Gastroesophageal sphincter (tissue), 4 donors: Measurements from ENCODE around the gene SUCLG2. TPM values are rescaled to one million over a fixed set of nuclear protein-coding genes. Genes with fewer than 3 reads are reported as not detected.

Source experiments
- ATAC-seq: fragments of 150-250 bp; one replicate; pipeline ENCODE4 v1.9.1; 2016; ENCODE audit warnings: mild to moderate bottlenecking, moderate library complexity
- H3K27ac ChIP-seq, 4 donors: fragments of 200-600 bp; sonication (generic) in 3 of 4; 1 replicate in 3 of 4; 2 replicates in 1 of 4; pipeline ENCODE4 v1.5.1; 2016 to 2019
- H3K27me3 ChIP-seq: fragments of 200-600 bp; sonication (generic); one replicate; pipeline ENCODE4 v1.5.1; 2019
- H3K36me3 ChIP-seq, 2 donors: fragments of 200-600 bp; sonication (generic); one replicate each; pipeline ENCODE4 v1.5.1; 2019; ENCODE audit warnings: control low read depth in 1 of 2
- H3K4me1 ChIP-seq, 3 donors: fragments of 200-600 bp; sonication (generic); 1 replicate in 2 of 3; 2 replicates in 1 of 3; pipeline ENCODE4 v1.5.1; 2016 to 2019; ENCODE audit warnings: control low read depth in 2 of 3
- H3K4me3 ChIP-seq, 2 donors: fragments of 200-600 bp; sonication (generic); one replicate each; pipeline ENCODE4 v1.5.1; 2019; ENCODE audit warnings: mild to moderate bottlenecking in 1 of 2, moderate library complexity in 1 of 2
- H3K9me3 ChIP-seq, 3 donors: fragments of 200-600 bp; sonication (generic); one replicate each; pipeline ENCODE4 v1.5.1; 2017 to 2019; ENCODE audit warnings: control low read depth in 2 of 3
- EP300 ChIP-seq: sonication (generic); formaldehyde crosslinking; IDR thresholded peaks from one replicate; pipeline ENCODE4 v1.6.1; 2017; ENCODE audit warnings: antibody characterized with exemption, mild to moderate bottlenecking
- POLR2A ChIP-seq, 2 donors: fragments of 450-650 bp; IDR thresholded peaks; one replicate each; pipeline ENCODE4 v1.6.1; 2017; ENCODE audit warnings: antibody characterized with exemption in 2 of 2, mild to moderate bottlenecking in 2 of 2, moderate library complexity in 1 of 2
- POLR2AphosphoS5 ChIP-seq: sonication (generic); formaldehyde crosslinking; IDR thresholded peaks from one replicate; pipeline ENCODE4 v1.6.1; 2017; ENCODE audit warnings: antibody characterized with exemption
- WGBS, 2 donors: methylation state at CpG; one replicate each; pipeline ENCODE4 v1.1.5; 2018; ENCODE audit warnings: low coverage in 1 of 2; 5-methylcytosine and 5-hydroxymethylcytosine counted together
- total RNA-seq, 4 donors: library from RNA; depleted of rRNA; stranded (reverse); fragments of >200 nt; gene quantifications; one replicate each; pipeline ENCODE4 v1.1.0, GENCODE V29; 2016
- TF ChIP-seq, protein P1 (sequence below), 4 experiments: fragments of 200-600 bp in 2 of 4; fragments of 450-650 bp in 2 of 4; sonication (generic) in 1 of 4; IDR thresholded peaks; one replicate each; pipeline ENCODE4 v1.5.1; 2017 to 2019; ENCODE audit warnings: antibody characterized with exemption in 4 of 4, mild to moderate bottlenecking in 2 of 4, moderate library complexity in 2 of 4

The SUCLG2 gene
- total RNA-seq, 4 donors from 2014 or later = 53.3 to 79.4 (median 69.8) TPM

GRCh38 chr3:67489816-67490215 lies 164.6 kb downstream of the SUCLG2 start:
- Histone ChIP-seq H3K4me3 (no peak overlapping the region), H3K4me1 (peaks cover 0 to 33% (median 0%) of the 10 kb centered on the region in 3 donors), H3K9me3 (no peaks in the 10 kb centered on the region), H3K27ac (peak overlapping the region in 2 of 4 donors; percentile 23 to 49), H3K36me3 (peaks cover 0 to 17% of the 10 kb centered on the region in 2 donors), H3K27me3 (no peaks in the 10 kb centered on the region)
- no peak for TF ChIP-seq EP300
- no peak for TF ChIP-seq POLR2AphosphoS5
- TF ChIP-seq, protein P1, sequence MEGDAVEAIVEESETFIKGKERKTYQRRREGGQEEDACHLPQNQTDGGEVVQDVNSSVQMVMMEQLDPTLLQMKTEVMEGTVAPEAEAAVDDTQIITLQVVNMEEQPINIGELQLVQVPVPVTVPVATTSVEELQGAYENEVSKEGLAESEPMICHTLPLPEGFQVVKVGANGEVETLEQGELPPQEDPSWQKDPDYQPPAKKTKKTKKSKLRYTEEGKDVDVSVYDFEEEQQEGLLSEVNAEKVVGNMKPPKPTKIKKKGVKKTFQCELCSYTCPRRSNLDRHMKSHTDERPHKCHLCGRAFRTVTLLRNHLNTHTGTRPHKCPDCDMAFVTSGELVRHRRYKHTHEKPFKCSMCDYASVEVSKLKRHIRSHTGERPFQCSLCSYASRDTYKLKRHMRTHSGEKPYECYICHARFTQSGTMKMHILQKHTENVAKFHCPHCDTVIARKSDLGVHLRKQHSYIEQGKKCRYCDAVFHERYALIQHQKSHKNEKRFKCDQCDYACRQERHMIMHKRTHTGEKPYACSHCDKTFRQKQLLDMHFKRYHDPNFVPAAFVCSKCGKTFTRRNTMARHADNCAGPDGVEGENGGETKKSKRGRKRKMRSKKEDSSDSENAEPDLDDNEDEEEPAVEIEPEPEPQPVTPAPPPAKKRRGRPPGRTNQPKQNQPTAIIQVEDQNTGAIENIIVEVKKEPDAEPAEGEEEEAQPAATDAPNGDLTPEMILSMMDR (IDR thresholded peaks at IDR 0.05) = no peak
- no peak for TF ChIP-seq POLR2A (IDR thresholded peaks at IDR 0.05)
- WGBS, 2 donors = 30 to 31% methylated on average over 4 of the region's 4 CpGs
- no peak for ATAC-seq

DNA sequence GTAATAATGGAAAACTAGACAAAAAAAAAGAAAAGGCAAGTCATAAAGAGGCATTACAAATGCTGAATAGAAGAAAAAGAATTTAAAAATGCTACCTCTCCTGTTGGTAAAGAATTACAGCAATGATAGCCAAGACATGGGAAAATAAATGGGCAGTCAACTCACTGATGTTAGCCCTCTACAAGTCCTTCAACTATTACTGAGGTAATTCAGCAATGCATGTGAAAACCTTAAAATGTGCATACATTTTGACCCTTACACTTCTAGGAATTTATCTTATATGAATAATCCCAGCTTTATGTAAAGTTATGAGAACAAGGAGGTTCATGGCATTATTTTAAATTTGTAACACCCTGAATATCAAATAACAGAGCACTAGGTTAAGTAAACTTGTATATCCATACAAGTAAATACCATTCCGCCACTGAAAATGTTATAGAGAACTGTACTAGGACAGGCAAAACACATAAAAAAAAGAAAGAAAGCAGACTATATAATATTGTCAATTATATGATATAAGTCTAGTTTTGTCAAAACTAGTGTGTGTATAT lies 166.8 kb downstream of the SUCLG2 start:
- H3K27me3 ChIP-seq = no peaks in the 10 kb centered on the region
- no peak overlapping the region for H3K27ac ChIP-seq
- no peak overlapping the region for H3K4me3 ChIP-seq
- peaks cover 0 to 33% (median 0%) of the 10 kb centered on the region in 3 donors for H3K4me1 ChIP-seq
- peaks cover 0 to 3% of the 10 kb centered on the region in 2 donors for H3K36me3 ChIP-seq
- TF ChIP-seq POLR2A (IDR thresholded peaks at IDR 0.05) (no peak), EP300 (no peak), POLR2AphosphoS5 (no peak)
- TF ChIP-seq, protein P1 (IDR thresholded peaks at IDR 0.05) = no peak
- no peaks in the 10 kb centered on the region for H3K9me3 ChIP-seq
- no peak for ATAC-seq
- 90 to 96% methylated on average over 1 of the region's 1 CpG for WGBS, 2 donors

- Histone ChIP-seq H3K9me3 (no peaks in the 10 kb centered on the region), H3K4me1 (peaks cover 0 to 33% (median 0%) of the 10 kb centered on the region in 3 donors), H3K36me3 (peaks cover 0 to 3% of the 10 kb centered on the region in 2 donors), H3K27ac (no peak overlapping the region), H3K4me3 (no peak overlapping the region), H3K27me3 (no peaks in the 10 kb centered on the region)
- no peak for ATAC-seq
- TF ChIP-seq EP300 (no peak), POLR2AphosphoS5 (no peak), POLR2A (IDR thresholded peaks at IDR 0.05) (no peak)
- TF ChIP-seq, protein P1 (IDR thresholded peaks at IDR 0.05) = no peak
- 0 to 6% methylated on average over 1 of the region's 1 CpG for WGBS, 2 donors
These were observed 167.5 kb downstream of the SUCLG2 start for GRCh38 chr3:67486883-67487282.

- H3K9me3 ChIP-seq = no peaks in the 10 kb centered on the region
- H3K4me1 ChIP-seq = peaks cover 0 to 36% (median 0%) of the 10 kb centered on the region in 3 donors
- WGBS, 2 donors = 60 to 74% methylated on average over 3 of the region's 3 CpGs
- H3K27me3 ChIP-seq = no peaks in the 10 kb centered on the region
- TF ChIP-seq, protein P1 (IDR thresholded peaks at IDR 0.05) = no peak
- no peak for TF ChIP-seq EP300
- no peak for TF ChIP-seq POLR2AphosphoS5
- TF ChIP-seq POLR2A (IDR thresholded peaks at IDR 0.05) = no peak
- no peak for ATAC-seq
- H3K4me3 ChIP-seq = no peak overlapping the region
- no peak overlapping the region for H3K27ac ChIP-seq
- peaks cover 0 to 3% of the 10 kb centered on the region in 2 donors for H3K36me3 ChIP-seq
These were observed 170.3 kb downstream of the SUCLG2 start for GRCh38 chr3:67484085-67484484.

- H3K4me1 ChIP-seq = peaks cover 0 to 16% (median 0%) of the 10 kb centered on the region in 3 donors
- no peak for ATAC-seq
- 35 to 37% methylated on average over 2 to 4 of the region's 4 CpGs for WGBS, 2 donors
- no peak for TF ChIP-seq POLR2A (IDR thresholded peaks at IDR 0.05)
- TF ChIP-seq EP300 = no peak
- TF ChIP-seq, protein P1 (IDR thresholded peaks at IDR 0.05) = no peak
- TF ChIP-seq POLR2AphosphoS5 = no peak
- no peak overlapping the region for H3K27ac ChIP-seq
- no peaks in the 10 kb centered on the region for H3K27me3 ChIP-seq
- peaks cover 0 to 3% of the 10 kb centered on the region in 2 donors for H3K36me3 ChIP-seq
- no peak overlapping the region for H3K4me3 ChIP-seq
- H3K9me3 ChIP-seq = no peaks in the 10 kb centered on the region
These were observed 173.3 kb downstream of the SUCLG2 start for GRCh38 chr3:67481126-67481525.
